Esophagus muscularis mucosa (tissue), 4 donors: ENCODE data around the gene APLF.

Experiments
- EP300 ChIP-seq: sonication (generic); formaldehyde crosslinking; IDR thresholded peaks from one replicate; pipeline ENCODE4 v1.6.1; 2017; ENCODE audit warnings: antibody characterized with exemption
- POLR2A ChIP-seq: fragments of 450-650 bp; IDR thresholded peaks from one replicate; pipeline ENCODE4 v1.6.1; 2017; ENCODE audit warnings: antibody characterized with exemption, moderate library complexity, mild to moderate bottlenecking, low read depth
- POLR2AphosphoS5 ChIP-seq, 2 donors: sonication (generic); formaldehyde crosslinking; IDR thresholded peaks; one replicate each; pipeline ENCODE4 v1.6.1; 2017; ENCODE audit warnings: antibody characterized with exemption in 2 of 2
- TF ChIP-seq, protein P1 (sequence below), 3 experiments: fragments of 200-600 bp in 2 of 3; fragments of 450-650 bp in 1 of 3; sonication (generic) in 2 of 3; IDR thresholded peaks; one replicate each; pipeline ENCODE4 v1.5.1; 2017 to 2019; ENCODE audit warnings: antibody characterized with exemption in 3 of 3, mild to moderate bottlenecking in 2 of 3, moderate library complexity in 1 of 3

DNA sequence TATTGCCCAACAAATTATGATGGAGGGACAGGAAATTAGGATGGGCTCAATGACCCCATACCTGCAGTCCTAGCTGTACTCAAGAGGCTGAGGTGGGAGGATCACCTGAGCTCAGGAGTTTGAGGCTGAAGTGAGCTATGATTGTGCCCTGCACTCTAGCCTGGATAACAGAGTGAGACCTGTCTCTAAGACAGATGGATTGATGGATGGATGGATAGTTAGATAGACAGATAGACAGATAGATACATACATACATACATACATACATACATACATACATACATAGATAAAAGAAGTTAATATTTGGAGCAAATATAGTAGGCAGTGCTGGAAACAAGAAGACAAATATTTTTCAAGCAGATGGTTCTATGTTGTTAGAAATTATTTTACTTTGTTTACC is 97.9 kb downstream of the APLF start:
- TF ChIP-seq, protein P1, sequence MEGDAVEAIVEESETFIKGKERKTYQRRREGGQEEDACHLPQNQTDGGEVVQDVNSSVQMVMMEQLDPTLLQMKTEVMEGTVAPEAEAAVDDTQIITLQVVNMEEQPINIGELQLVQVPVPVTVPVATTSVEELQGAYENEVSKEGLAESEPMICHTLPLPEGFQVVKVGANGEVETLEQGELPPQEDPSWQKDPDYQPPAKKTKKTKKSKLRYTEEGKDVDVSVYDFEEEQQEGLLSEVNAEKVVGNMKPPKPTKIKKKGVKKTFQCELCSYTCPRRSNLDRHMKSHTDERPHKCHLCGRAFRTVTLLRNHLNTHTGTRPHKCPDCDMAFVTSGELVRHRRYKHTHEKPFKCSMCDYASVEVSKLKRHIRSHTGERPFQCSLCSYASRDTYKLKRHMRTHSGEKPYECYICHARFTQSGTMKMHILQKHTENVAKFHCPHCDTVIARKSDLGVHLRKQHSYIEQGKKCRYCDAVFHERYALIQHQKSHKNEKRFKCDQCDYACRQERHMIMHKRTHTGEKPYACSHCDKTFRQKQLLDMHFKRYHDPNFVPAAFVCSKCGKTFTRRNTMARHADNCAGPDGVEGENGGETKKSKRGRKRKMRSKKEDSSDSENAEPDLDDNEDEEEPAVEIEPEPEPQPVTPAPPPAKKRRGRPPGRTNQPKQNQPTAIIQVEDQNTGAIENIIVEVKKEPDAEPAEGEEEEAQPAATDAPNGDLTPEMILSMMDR (IDR thresholded peaks at IDR 0.05): no peak
- no peak for TF ChIP-seq POLR2AphosphoS5 (IDR thresholded peaks at IDR 0.05)
- TF ChIP-seq POLR2A: no peak
- TF ChIP-seq EP300: no peak
